ENCODE measurements around the gene FBP2. TPM values are rescaled to one million over a fixed set of nuclear protein-coding genes. Genes with fewer than 3 reads are reported as not detected.

The FBP2 gene
- total RNA-seq, 1 donor from 2014 or later = not detected

GRCh38 chr9:94619026-94619425 lies 25.4 kb upstream of the FBP2 start:
- intact Hi-C loops (cut with DNase I) = no loop called here
- no peak overlapping the region for H3K4me3 ChIP-seq
- no peaks in the 10 kb centered on the region for H3K27me3 ChIP-seq
- no peak for DNase-seq (ENCODE audit: extremely low spot score in 2 of 2)
- H3K9me3 ChIP-seq = no peaks in the 10 kb centered on the region
- no peaks in the 10 kb centered on the region for H3K4me1 ChIP-seq
- H3K36me3 ChIP-seq = no peaks in the 10 kb centered on the region
- no peak for TF ChIP-seq CTCF (IDR thresholded peaks at IDR 0.05)
- TF ChIP-seq POLR2A (IDR thresholded peaks at IDR 0.05) = no peak
- no peak for TF ChIP-seq POLR2AphosphoS5 (IDR thresholded peaks at IDR 0.05; ENCODE audit: insufficient read depth in 1 of 2, low read depth in 1 of 2)
- H3K27ac ChIP-seq = no peak overlapping the region

GRCh38 chr9:94613003-94613402 lies 19.4 kb upstream of the FBP2 start:
- no peaks in the 10 kb centered on the region for H3K4me1 ChIP-seq
- no peaks in the 10 kb centered on the region for H3K9me3 ChIP-seq
- no peaks in the 10 kb centered on the region for H3K27me3 ChIP-seq
- no peak for DNase-seq (ENCODE audit: extremely low spot score in 2 of 2)
- no peak for TF ChIP-seq POLR2AphosphoS5 (IDR thresholded peaks at IDR 0.05; ENCODE audit: insufficient read depth in 1 of 2, low read depth in 1 of 2)
- TF ChIP-seq CTCF (IDR thresholded peaks at IDR 0.05) = no peak
- TF ChIP-seq POLR2A (IDR thresholded peaks at IDR 0.05) = no peak
- no peak overlapping the region for H3K27ac ChIP-seq
- no peak overlapping the region for H3K4me3 ChIP-seq
- intact Hi-C loops (cut with DNase I) = no loop called here
- no peaks in the 10 kb centered on the region for H3K36me3 ChIP-seq

- H3K27ac ChIP-seq = no peak overlapping the region
- no peaks in the 10 kb centered on the region for H3K36me3 ChIP-seq
- intact Hi-C loops (cut with DNase I) = no loop called here
- H3K4me1 ChIP-seq = no peaks in the 10 kb centered on the region
- no peak for DNase-seq (ENCODE audit: extremely low spot score in 2 of 2)
- no peak for TF ChIP-seq CTCF (IDR thresholded peaks at IDR 0.05)
- no peaks in the 10 kb centered on the region for H3K27me3 ChIP-seq
- no peaks in the 10 kb centered on the region for H3K9me3 ChIP-seq
- H3K4me3 ChIP-seq = no peak overlapping the region
These were observed 18.4 kb upstream of the FBP2 start for GRCh38 chr9:94612071-94612470.

- Histone ChIP-seq H3K36me3 (no peaks in the 10 kb centered on the region), H3K27ac (no peak overlapping the region), H3K27me3 (no peaks in the 10 kb centered on the region), H3K4me3 (no peak overlapping the region), H3K9me3 (no peaks in the 10 kb centered on the region), H3K4me1 (no peaks in the 10 kb centered on the region)
- no peak for DNase-seq (ENCODE audit: extremely low spot score in 2 of 2)
- intact Hi-C loops (cut with DNase I) = no loop called here
- TF ChIP-seq CTCF (IDR thresholded peaks at IDR 0.05) (no peak), POLR2A (IDR thresholded peaks at IDR 0.05) (no peak), POLR2AphosphoS5 (IDR thresholded peaks at IDR 0.05; ENCODE audit: insufficient read depth in 1 of 2, low read depth in 1 of 2) (no peak)
These were observed 18.0 kb upstream of the FBP2 start for GRCh38 chr9:94611638-94612068.

- H3K9me3 ChIP-seq = no peaks in the 10 kb centered on the region
- no peaks in the 10 kb centered on the region for H3K27me3 ChIP-seq
- no peaks in the 10 kb centered on the region for H3K36me3 ChIP-seq
- TF ChIP-seq POLR2A (IDR thresholded peaks at IDR 0.05) (no peak), CTCF (IDR thresholded peaks at IDR 0.05) (no peak), POLR2AphosphoS5 (IDR thresholded peaks at IDR 0.05; ENCODE audit: insufficient read depth in 1 of 2, low read depth in 1 of 2) (no peak)
- no peak for DNase-seq (ENCODE audit: extremely low spot score in 2 of 2)
- intact Hi-C loops (cut with DNase I) = no loop called here
- no peaks in the 10 kb centered on the region for H3K4me1 ChIP-seq
- no peak overlapping the region for H3K4me3 ChIP-seq
- H3K27ac ChIP-seq = no peak overlapping the region
These were observed 16.6 kb upstream of the FBP2 start for GRCh38 chr9:94610181-94610606.

Data from vagina (tissue), 2 donors.